Transverse colon (tissue), 3 donors: Measurements from ENCODE around the gene CDK5R2.
A peak's percentile ranks its signal among the peaks of the same experiment; 100 is the strongest.

Experiments
- EP300 ChIP-seq: sonication (generic); formaldehyde crosslinking; IDR thresholded peaks from one replicate; pipeline ENCODE4 v1.6.1; 2017; ENCODE audit warnings: antibody characterized with exemption, low read depth
- POLR2AphosphoS5 ChIP-seq, 3 donors: sonication (generic); formaldehyde crosslinking; IDR thresholded peaks; one replicate each; pipeline ENCODE4 v1.6.1; 2016; ENCODE audit warnings: antibody characterized with exemption in 3 of 3

GRCh38 chr2:218975060-218975777 is 15.8 kb downstream of the CDK5R2 start:
- TF ChIP-seq EP300: peak; percentile 30
- TF ChIP-seq POLR2AphosphoS5 (IDR thresholded peaks at IDR 0.05): peak in 1 of 3 donors; percentile 49
